Measurements from ENCODE around the gene CRYL1. TPM values are rescaled to one million over a fixed set of nuclear protein-coding genes. Genes with fewer than 3 reads are reported as not detected.

CRYL1 gene
- polyA plus RNA-seq, 1 donor from 2014 or later: 10.6 TPM

GRCh38 chr13:20414546-20415305, 110.9 kb downstream of the CRYL1 start:
- Histone ChIP-seq H3F3A (ENCODE audit: insufficient read depth, low read length, poor library complexity, severe bottlenecking) (no peaks in the 10 kb centered on the region), H2AFZ (ENCODE audit: low read depth, low read length) (no peak overlapping the region), H3K9me3 (ENCODE audit: low read length) (no peaks in the 10 kb centered on the region), H3K9me2 (ENCODE audit: insufficient read depth, low read length) (no peaks in the 10 kb centered on the region), H4K20me1 (ENCODE audit: insufficient read depth) (no peaks in the 10 kb centered on the region), H3K27me3 (ENCODE audit: insufficient read depth, low read depth, low read length) (no peaks in the 10 kb centered on the region), H3K27ac (ENCODE audit: low read length) (no peak overlapping the region), H3K4me3 (ENCODE audit: low read length) (no peak overlapping the region), H3K9ac (ENCODE audit: low read length) (no peak overlapping the region), H3K4me2 (ENCODE audit: low read length) (no peak overlapping the region), H3K79me2 (replicated peaks; ENCODE audit: insufficient read depth, low read length) (no peaks in the 10 kb centered on the region), H3K36me3 (ENCODE audit: insufficient read depth, low read length) (no peaks in the 10 kb centered on the region)
- TF ChIP-seq EP300 (conservative IDR thresholded peaks at IDR 0.05; ENCODE audit: poor library complexity, severe bottlenecking): no peak
- no peak for TF ChIP-seq MXI1 (conservative IDR thresholded peaks at IDR 0.05; ENCODE audit: poor library complexity, severe bottlenecking)
- TF ChIP-seq REST (IDR thresholded peaks at IDR 0.05; ENCODE audit: borderline replicate concordance): no peak
- no peak for TF ChIP-seq POLR2AphosphoS5 (IDR thresholded peaks at IDR 0.05)
- no peak for TF ChIP-seq RAD21 (conservative IDR thresholded peaks at IDR 0.05)
- TF ChIP-seq TAF1 (IDR thresholded peaks at IDR 0.05; ENCODE audit: low read depth): no peak
- no peak for TF ChIP-seq CTCF (IDR thresholded peaks at IDR 0.05; ENCODE audit: poor library complexity, severe bottlenecking)
- TF ChIP-seq EZH2 (IDR thresholded peaks at IDR 0.05; ENCODE audit: borderline replicate concordance, insufficient read depth, low read length, poor library complexity, severe bottlenecking): no peak
- no peak for TF ChIP-seq SMC3 (conservative IDR thresholded peaks at IDR 0.05; ENCODE audit: poor library complexity)

- H4K20me1 ChIP-seq (ENCODE audit: insufficient read depth): no peaks in the 10 kb centered on the region
- no peaks in the 10 kb centered on the region for H3K9me2 ChIP-seq (ENCODE audit: insufficient read depth, low read length)
- no peaks in the 10 kb centered on the region for H3K27me3 ChIP-seq (ENCODE audit: insufficient read depth, low read depth, low read length)
- TF ChIP-seq SMC3 (conservative IDR thresholded peaks at IDR 0.05; ENCODE audit: poor library complexity): no peak
- no peaks in the 10 kb centered on the region for H3F3A ChIP-seq (ENCODE audit: insufficient read depth, low read length, poor library complexity, severe bottlenecking)
- H3K9ac ChIP-seq (ENCODE audit: low read length): no peak overlapping the region
- H3K4me2 ChIP-seq (ENCODE audit: low read length): no peak overlapping the region
- H3K27ac ChIP-seq (ENCODE audit: low read length): no peak overlapping the region
- no peaks in the 10 kb centered on the region for H3K36me3 ChIP-seq (ENCODE audit: insufficient read depth, low read length)
- H3K4me3 ChIP-seq (ENCODE audit: low read length): no peak overlapping the region
- no peaks in the 10 kb centered on the region for H3K79me2 ChIP-seq (replicated peaks; ENCODE audit: insufficient read depth, low read length)
- H2AFZ ChIP-seq (ENCODE audit: low read depth, low read length): no peak overlapping the region
- H3K9me3 ChIP-seq (ENCODE audit: low read length): no peaks in the 10 kb centered on the region
Measured at GRCh38 chr13:20412691-20413355, 112.8 kb downstream of the CRYL1 start.

Data from neural cell (in vitro differentiated cells).